Activated CD4-positive, alpha-beta T cell treated with anti-CD3 and anti-CD28 coated beads, Interleukin-10, Interleukin-2, amounts not matched to agents 100 ng/mL and 50 ng/mL, durations not matched to agents 16 hours and 8 hours (primary cell): Measurements from ENCODE around the gene KLHDC4.

Experiments used
- DNase-seq: peaks from one replicate; pipeline ENCODE4 v3.0.0-alpha.2; 2020

Gene KLHDC4

GRCh38 chr16:87697256-87697655, 68.5 kb downstream of the KLHDC4 start:
- no peak for DNase-seq

DNA sequence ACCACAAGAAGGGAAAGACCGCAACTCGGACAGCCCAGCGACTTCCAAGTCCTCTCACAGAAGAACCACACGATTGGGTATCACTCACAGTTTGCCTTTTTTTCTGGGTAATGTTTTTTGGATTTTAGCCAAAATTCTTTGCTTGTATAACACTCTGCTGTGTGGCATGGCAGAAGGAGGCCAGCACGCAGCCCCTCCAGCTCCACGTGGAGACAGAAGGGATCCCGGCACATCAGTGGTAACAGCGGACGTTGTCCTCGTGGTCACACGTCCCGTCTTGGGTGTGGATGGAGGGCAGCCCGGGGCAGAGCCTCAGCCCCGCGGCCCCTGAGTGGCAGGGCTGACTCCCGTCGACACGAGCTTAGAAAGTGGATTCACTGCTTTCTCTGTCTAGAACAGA, 69.1 kb downstream of the KLHDC4 start:
- no peak for DNase-seq

DNA sequence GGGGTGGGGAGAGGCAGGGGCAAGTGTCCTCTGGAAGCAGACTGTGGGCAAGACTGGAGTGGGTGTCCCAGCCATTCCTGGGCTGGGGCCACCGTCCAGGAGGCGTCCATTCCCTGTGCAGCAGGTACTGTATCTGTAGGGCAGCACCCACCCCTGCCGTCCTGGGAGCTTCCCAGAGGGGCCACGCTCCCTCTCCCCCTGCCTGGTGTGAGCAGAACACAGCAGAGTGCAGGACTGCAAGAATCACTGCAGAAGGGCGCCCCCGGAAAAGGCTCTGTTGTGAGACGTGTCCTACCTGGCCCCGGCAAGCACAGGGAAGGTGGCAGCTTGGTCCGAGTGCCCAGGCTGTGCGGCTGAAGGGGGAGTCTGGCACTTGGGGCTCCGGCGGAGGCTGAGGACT, 70.3 kb downstream of the KLHDC4 start:
- DNase-seq, result no peak

DNA sequence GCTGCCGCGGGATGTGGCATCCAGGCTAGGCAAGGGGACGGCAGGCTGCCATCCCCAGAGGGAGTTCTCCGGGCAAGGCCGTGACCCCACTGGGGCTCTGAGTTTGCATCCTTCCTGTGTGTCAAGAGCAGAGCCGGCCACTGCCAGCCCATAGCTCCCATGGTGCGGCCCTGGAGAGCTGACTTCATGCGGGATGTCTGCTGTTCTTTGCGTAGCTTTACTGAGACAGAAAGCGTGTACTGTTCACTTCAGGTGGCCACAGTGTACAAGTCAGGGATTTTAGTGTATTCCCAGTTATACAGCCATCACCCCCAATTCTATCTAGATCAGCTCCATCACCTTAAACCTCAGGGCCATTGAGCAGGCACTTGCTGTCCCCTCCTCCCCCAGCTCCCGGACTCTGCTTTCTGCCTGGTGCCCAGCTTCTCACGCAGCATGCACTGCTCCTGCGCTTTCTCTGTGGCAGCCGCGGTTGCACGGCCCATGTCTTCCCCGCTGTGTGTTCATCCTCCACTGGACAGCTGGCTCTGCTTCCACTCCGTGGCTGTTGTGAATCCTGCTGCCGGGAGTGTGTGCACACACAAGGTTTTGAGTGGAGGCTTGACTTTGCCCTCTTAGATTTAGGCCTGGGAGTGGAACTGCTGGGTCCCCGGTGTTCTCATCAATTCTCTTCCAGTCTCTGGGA, 71.2 kb downstream of the KLHDC4 start:
- DNase-seq, result no peak

GRCh38 chr16:87693827-87694226, 72.0 kb downstream of the KLHDC4 start:
- DNase-seq, result no peak

DNA sequence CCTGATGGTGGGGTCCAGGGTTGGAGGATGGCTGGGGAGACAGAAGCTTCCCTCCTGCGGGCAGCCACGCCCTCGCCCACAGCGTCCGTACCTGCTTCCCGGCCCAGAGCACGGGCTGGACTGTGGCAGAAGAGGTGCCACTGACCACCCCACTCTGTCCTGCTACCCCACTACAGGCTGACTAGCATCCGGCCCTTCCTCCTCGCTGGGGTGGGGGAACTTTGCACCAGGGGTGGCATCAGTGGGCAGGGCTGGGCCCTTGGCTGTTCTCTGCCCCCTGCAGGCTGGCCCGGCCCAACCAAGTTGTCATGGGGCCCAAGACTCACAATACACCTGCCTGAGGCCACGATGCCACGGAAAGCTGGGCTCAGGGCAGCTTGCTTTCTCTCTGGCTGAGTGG, 73.0 kb downstream of the KLHDC4 start:
- no peak for DNase-seq

- DNase-seq, result no peak
Observed at GRCh38 chr16:87692176-87692575, 73.6 kb downstream of the KLHDC4 start.

GRCh38 chr16:87691686-87692079, 74.1 kb downstream of the KLHDC4 start:
- DNase-seq, result no peak

DNA sequence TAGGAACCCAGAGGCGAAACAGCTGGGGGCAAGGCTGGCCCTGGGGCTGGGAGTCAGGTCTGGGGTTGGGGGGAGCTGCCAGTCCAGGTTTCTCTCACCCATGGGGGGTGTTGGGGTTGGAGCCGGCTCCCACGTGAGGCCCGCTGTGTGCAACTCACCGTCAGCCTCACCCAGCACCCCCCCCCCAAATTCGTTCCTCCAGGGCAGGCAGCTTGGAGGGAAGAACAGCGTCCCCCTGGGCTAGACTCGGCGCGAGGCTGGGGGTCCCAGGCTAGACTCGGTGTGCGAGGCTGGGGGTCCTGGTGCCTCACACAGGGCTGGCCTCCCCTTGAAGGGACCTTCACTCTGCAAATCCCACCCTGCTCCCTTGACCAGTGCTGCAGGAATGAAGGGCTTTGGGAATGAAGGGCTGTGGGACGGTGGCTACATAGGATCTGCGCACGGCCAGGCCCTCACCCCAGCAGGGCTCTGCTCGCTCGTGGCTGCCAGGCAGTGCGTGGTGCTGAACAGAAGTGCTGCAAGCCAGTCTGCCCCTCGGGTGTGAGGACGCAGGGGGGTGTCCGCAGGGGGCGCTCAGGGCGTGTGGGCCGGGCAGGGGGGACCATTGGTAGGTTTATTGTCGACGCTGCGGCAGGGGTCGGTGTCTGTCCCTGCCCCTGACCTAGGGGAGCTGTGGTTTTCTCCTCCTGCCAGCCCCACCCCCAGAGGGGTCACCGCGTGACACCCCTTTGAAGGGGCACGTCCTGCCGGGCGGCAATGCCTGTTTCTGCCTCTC, 74.7 kb downstream of the KLHDC4 start:
- no peak for DNase-seq

DNA sequence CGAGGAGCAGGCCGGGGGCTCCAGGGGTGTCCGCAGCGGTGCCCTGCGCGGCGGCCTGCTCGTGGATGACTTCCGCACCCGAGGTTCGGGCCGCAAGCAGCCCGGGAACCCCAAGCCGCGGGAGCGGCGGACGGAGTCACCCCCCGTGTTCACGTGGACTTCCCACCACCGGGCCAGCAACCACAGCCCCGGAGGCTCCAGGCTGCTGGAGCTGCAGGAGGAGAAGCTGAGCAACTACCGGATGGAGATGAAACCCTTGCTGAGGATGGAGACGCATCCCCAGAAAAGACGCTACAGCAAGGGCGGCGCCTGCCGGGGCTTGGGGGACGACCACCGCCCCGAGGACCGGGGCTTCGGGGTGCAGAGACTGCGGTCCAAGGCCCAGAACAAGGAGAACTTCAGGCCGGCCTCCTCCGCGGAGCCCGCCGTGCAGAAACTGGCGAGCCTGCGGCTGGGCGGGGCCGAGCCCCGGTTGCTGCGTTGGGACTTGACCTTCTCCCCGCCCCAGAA, 75.8 kb downstream of the KLHDC4 start:
- no peak for DNase-seq

DNA sequence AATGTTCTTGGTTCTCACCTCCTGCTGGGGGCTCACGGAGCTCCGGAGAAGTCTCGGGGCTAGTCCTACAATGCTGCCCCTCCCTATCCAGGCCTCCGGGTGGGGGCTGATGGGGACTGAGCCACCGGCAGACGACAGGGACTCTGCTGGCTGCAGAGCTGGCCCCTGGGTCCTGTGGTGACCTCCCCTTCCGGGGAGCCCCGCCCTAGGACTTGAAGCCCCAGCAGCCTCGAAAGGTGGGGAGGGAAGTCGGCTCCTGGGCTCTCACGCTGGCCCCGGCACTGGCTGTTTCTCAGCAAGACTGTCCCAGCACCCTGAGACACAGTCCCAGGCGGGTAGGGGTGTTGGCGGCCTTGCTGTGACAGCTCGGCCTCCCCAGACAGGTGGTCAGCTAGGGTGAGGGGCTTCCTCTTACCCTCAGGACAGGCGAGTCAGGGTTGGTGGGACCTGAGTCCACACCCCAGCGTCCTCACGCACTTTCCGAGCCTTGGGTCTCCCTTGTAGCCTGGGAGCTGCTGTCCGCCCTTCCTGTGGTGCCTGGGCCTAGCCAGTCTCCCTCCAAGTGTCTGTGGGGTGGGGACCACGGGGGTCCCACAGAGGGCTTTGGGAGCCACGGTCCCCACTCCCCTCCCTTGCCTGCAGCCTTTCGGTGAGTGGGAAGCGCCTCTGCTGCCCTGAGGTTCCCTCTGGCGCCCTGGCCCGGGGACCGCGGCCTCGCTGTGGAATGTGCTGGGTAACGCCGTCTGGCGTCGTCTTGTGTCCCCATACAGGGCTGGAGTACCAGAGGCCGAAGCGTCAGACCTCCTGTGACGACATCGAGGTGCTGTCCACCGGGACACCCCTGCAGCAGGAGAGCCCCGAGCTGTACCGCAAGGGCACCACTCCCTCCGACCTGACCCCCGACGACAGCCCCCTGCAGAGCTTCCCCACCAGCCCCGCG, 76.6 kb downstream of the KLHDC4 start:
- DNase-seq, result no peak

- DNase-seq, result no peak
Observed at GRCh38 chr16:87687998-87688529, 77.7 kb downstream of the KLHDC4 start.

GRCh38 chr16:87687126-87687910, 78.5 kb downstream of the KLHDC4 start:
- no peak for DNase-seq

DNA sequence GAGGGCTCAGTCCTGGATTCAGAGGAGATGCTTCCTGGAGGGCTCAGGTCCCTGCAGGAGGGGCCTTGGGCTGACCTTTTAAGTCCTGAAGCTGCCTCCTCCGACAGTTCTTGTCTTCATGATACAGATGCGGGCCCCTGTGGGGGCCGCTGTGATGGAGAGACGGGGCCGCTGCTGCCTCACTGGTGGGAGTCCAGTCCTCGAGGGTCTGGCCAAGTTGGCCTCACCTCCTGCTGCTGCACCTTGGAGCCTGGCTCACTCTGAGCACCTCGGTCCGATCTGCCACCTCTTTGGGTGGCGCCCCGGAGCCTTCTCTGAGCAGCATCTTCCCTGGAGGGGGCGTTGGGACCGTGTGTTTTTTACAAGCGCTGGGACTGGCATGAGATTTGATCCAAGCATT, 79.1 kb downstream of the KLHDC4 start:
- DNase-seq, result no peak

DNA sequence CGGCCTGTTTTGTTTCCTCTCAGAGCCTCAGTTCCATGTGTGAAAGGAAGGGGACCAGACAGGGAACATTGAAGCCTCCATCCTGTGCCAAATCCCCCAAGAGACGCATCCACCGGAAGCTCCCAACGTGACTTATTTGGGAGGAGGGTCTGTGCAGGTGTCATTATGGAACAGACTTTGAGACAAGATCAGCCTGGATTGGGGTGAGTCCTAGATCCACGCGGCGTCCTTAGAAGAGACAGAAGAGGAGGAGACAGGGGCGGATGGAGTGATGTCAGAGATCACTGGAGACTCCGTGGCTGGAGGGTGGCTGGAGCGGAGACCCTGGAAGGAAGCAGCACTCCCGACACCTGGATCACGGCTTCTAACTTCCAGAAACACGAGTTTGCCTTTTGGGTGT, 80.0 kb downstream of the KLHDC4 start:
- no peak for DNase-seq

GRCh38 chr16:87685405-87685755, 80.4 kb downstream of the KLHDC4 start:
- DNase-seq, result no peak

GRCh38 chr16:87684711-87685404, 80.9 kb downstream of the KLHDC4 start:
- DNase-seq, result no peak

- DNase-seq, result no peak
Observed at GRCh38 chr16:87684106-87684677, 81.6 kb downstream of the KLHDC4 start.

- no peak for DNase-seq
Observed at GRCh38 chr16:87682852-87683399, 82.9 kb downstream of the KLHDC4 start.

DNA sequence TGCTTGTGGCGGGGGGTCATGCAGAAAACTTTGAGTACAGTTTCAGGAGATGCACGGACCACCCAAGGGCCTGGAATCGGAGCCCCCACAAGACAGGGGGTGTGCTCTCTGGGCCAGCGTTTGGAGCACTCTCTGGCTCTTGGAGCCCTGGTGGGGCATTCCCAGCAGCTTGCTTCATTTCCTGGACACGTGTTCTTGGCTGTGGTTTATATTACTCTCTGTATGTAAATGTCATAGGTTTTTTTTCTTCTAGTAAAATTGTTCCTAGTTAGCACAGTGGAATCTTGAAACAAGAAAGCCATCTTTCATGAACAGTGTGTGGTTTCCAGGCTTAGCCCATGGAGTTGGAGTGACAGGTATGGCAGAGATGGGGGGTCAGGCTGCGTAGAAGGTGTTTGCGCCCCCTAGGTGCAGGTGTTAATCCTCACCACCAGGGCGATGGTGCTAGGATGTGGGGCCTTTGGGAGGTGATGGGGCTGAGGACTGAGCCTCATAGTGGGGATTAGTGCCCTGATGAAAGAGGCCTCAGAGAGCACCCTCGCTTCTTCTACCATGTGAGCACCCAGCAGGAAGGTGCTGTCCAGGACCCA, 83.7 kb downstream of the KLHDC4 start:
- peak; percentile 32 for DNase-seq
